Right cardiac atrium (tissue), 5 donors: Measurements from ENCODE around the gene SLC8A1. TPM values are rescaled to one million over a fixed set of nuclear protein-coding genes. Genes with fewer than 3 reads are reported as not detected.

ENCODE experiments used
- ATAC-seq, 2 donors: fragments of 200-7000 bp; cut with Tn5 transposase; one replicate each; pipeline versions ENCODE4 v1.8.0 to v1.9.1; 2020; ENCODE audit warnings: moderate library complexity in 2 of 2, mild to moderate bottlenecking in 1 of 2
- DNase-seq, 3 donors: peaks; one replicate each; pipeline ENCODE4 v3.0.0-alpha.2; 2020
- H3K27ac ChIP-seq: one replicate; pipeline ENCODE4 v1.5.1; 2013; ENCODE audit warnings: mild to moderate bottlenecking, low read length, control low read depth, moderate library complexity
- H3K27me3 ChIP-seq: one replicate; pipeline ENCODE4 v1.6.1; 2013; ENCODE audit not compliant: control insufficient read depth, insufficient read depth
- H3K4me1 ChIP-seq: one replicate; pipeline ENCODE4 v1.6.1; 2013; ENCODE audit warnings: low read length; ENCODE audit not compliant: control insufficient read depth, insufficient read depth
- H3K4me3 ChIP-seq: one replicate; pipeline ENCODE4 v1.5.1; 2013; ENCODE audit warnings: low read length, control low read depth
- H3K9me3 ChIP-seq: one replicate; pipeline ENCODE4 v1.6.1; 2013; ENCODE audit warnings: low read length; ENCODE audit not compliant: control insufficient read depth
- WGBS: extraction: QIAGEN DNeasy Blood & Tissue Kit; methylation state at CpG from one replicate; pipeline ENCODE4 v1.1.7; 2013; 5-methylcytosine and 5-hydroxymethylcytosine counted together
- intact Hi-C, 4 donors: fragments of 100-400 bp; cut with DNase I; formaldehyde crosslinking; loops; one replicate each; pipeline versions ENCODE4 v1.11.0 to v1.14.0; 2022 to 2023
- polyA plus RNA-seq: library from polyadenylated mRNA; stranded (reverse); fragments of 200-250 nt; gene quantifications from one replicate; pipeline ENCODE4 v1.2.3, GENCODE V29; 2013
- total RNA-seq, 4 donors: library from RNA; stranded (reverse); fragmentation: NEBNext Ultra II Directional; extraction: Animal tissue kit (Norgen Biotek cat#: 25700); gene quantifications; one replicate each; pipeline ENCODE4 v1.2.1, GENCODE V29; 2021
- donor health status: healthy with polysubstance abuse.
- donor health status: DM: no; HTN: yes; CAD: no.
- donor health status: DM: no; HTN: no; CAD: no.
- donor health status: DM: no; HTN: yes; CAD: no; lungs with severe emphysema.
- donor health status: DM: yes; HTN: yes; CAD: no.

Gene SLC8A1
- total and polyA plus RNA-seq, 5 donors = 41.8 to 907 (median 790) TPM

DNA sequence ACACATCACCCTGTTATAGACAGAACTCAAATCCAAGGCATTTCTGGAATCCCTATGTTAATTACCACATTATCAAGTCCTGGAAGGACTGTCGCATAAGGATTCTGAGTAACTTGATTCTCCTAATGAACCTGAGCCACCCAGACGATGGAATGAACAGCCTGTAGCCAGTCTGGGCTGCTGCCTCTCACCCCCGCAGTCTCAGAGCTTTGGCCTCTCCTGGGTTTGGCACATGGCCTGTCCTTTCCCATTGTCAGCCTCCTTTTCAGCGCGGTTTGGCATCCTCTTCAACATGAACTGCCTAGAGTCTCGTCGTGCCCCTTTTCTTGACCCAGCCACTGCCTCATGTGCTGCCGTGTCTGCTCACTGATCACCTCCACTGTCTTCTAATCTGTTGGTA lies 147.6 kb downstream of the SLC8A1 start:
- no peaks in the 10 kb centered on the region for H3K27me3 ChIP-seq
- H3K4me1 ChIP-seq = peaks cover 3% of the 10 kb centered on the region
- peak; percentile 30 to 68 (median 61) for DNase-seq
- H3K9me3 ChIP-seq = no peaks in the 10 kb centered on the region
- intact Hi-C loops = no loop called here
- no peak overlapping the region for H3K4me3 ChIP-seq
- peak; percentile 62 to 67 for ATAC-seq
- no peak overlapping the region for H3K27ac ChIP-seq
- 50% methylated on average over 8 of the region's 8 CpGs for WGBS

DNA sequence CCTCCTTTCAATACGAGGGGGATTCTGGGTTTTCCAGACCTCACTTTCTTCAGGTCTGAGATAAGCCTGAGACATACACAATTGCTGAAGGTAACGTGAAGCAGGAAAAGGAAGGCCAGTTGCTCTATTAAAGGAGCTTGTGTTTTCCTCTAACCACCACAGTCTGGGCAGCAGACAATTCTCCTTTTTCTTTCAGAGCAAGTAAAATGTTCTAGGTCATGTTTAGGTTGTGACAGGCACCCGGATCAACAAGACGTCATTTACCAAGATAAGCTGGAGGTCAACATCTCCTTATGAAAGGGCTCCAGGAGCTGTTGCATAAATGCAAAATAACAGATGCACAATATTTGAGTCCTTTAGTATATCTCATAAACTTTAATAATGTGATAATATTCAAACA lies 148.1 kb downstream of the SLC8A1 start:
- Histone ChIP-seq H3K9me3 (no peaks in the 10 kb centered on the region), H3K4me1 (peaks cover 3% of the 10 kb centered on the region), H3K27ac (no peak overlapping the region), H3K4me3 (no peak overlapping the region), H3K27me3 (no peaks in the 10 kb centered on the region)
- 47% methylated on average over 4 of the region's 4 CpGs for WGBS
- no peak for DNase-seq
- ATAC-seq = peak; percentile 8 to 23
- intact Hi-C loops = no loop called here

GRCh38 chr2:40302751-40303325 lies 149.1 kb downstream of the SLC8A1 start:
- Histone ChIP-seq H3K4me1 (peaks cover 2% of the 10 kb centered on the region), H3K9me3 (no peaks in the 10 kb centered on the region), H3K27ac (no peak overlapping the region), H3K4me3 (no peak overlapping the region), H3K27me3 (no peaks in the 10 kb centered on the region)
- intact Hi-C loops = no loop called here
- ATAC-seq (no peak), DNase-seq (no peak)
- WGBS = 75% methylated on average over 2 of the region's 2 CpGs

DNA sequence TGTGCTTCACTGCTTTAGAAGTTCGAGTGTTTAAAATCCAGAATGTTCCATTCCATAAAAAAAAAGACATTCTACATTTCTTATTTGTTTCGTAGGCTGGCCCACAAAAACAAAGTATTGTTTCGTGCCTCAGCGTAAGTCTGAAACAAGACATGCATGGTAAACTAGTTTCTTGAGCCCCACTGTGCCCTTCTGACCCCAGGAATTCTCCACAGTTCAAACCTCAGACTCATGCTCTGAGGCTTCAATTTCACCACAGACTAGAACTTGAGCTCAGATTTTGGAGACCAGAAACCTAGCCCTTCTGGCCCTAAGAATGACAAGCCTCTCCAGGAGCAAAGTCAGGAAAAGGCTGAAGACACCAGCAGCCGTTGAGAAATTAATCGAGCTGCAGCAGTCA lies 151.5 kb downstream of the SLC8A1 start:
- H3K4me3 ChIP-seq = no peak overlapping the region
- WGBS = 80% methylated on average over 6 of the region's 6 CpGs
- ATAC-seq = no peak
- no peak for DNase-seq
- no peak overlapping the region for H3K27ac ChIP-seq
- intact Hi-C loops = no loop called here
- no peaks in the 10 kb centered on the region for H3K27me3 ChIP-seq
- H3K9me3 ChIP-seq = no peaks in the 10 kb centered on the region
- H3K4me1 ChIP-seq = no peaks in the 10 kb centered on the region

DNA sequence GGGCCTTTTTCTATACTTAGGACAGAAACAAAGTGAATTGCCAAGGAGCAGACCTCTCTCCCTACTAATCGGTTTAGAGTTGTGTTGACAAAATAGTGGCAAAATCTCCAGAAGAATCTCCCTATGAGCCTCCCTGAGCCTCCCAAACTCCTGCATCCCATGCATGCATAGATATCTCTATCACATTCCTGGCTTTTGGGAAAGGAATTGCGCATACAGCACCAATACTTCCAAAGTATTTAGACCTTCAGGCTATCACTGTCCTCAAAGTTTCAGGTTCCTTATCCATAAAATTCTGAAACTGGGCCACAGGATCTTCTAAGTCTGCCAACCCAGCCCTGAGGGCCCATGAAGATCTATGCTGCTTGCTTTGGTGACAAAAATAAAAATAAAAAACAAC lies 152.1 kb downstream of the SLC8A1 start:
- H3K4me3 ChIP-seq = no peak overlapping the region
- ATAC-seq = no peak
- no peak overlapping the region for H3K27ac ChIP-seq
- no peak for DNase-seq
- no peaks in the 10 kb centered on the region for H3K9me3 ChIP-seq
- H3K27me3 ChIP-seq = no peaks in the 10 kb centered on the region
- intact Hi-C loops = no loop called here
- H3K4me1 ChIP-seq = no peaks in the 10 kb centered on the region
- WGBS = 83% methylated on average over 2 of the region's 2 CpGs

GRCh38 chr2:40299173-40299572 lies 152.7 kb downstream of the SLC8A1 start:
- Histone ChIP-seq H3K27ac (no peak overlapping the region), H3K9me3 (no peaks in the 10 kb centered on the region), H3K27me3 (no peaks in the 10 kb centered on the region), H3K4me3 (no peak overlapping the region), H3K4me1 (no peaks in the 10 kb centered on the region)
- DNase-seq = no peak
- ATAC-seq = no peak
- 52% methylated on average over 1 of the region's 1 CpG for WGBS
- intact Hi-C loops = no loop called here

DNA sequence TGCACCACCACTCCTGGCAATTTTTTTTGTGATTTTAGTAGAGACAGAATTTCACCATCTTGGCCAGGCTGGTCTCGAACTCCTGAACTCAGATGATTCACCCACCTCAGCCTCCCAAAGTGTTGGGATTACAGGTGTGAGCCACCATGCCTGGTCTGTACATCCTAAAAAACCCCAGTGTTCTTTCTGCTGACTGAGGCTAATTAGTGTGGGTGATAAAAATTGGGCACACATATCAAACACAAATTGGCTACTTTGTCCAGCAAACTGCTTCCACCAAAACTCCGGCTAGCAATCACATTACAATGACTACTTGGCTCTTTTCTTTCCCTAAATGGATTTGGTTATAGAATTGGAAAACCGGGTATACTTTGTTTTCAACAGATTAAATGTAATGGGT lies 153.9 kb downstream of the SLC8A1 start:
- Histone ChIP-seq H3K27ac (no peak overlapping the region), H3K4me1 (no peaks in the 10 kb centered on the region), H3K9me3 (no peaks in the 10 kb centered on the region), H3K27me3 (no peaks in the 10 kb centered on the region), H3K4me3 (no peak overlapping the region)
- WGBS = 93% methylated on average over 3 of the region's 3 CpGs
- intact Hi-C loops = no loop called here
- DNase-seq = no peak
- ATAC-seq = no peak

DNA sequence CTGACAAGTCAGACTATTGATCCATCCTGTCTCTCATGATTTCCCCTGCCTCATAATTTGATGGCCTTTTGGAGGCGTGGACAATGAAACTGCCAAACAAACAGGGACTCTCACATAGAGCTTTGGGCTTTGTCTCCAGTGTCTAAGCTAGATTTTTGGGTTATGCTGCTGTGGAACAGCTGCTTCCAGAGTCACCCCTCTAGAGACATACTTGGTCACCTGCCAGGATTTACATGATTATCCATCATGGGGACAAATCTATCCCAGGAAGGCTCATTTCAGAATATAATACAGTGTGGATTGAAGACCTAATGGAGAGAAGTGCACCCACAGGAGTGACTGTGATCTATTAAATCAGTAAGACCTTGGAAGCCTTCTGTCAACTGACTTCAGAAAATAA lies 159.6 kb downstream of the SLC8A1 start:
- H3K27ac ChIP-seq = no peak overlapping the region
- intact Hi-C loops = no loop called here
- H3K27me3 ChIP-seq = no peaks in the 10 kb centered on the region
- H3K4me3 ChIP-seq = no peak overlapping the region
- no peaks in the 10 kb centered on the region for H3K9me3 ChIP-seq
- 93% methylated on average over 1 of the region's 1 CpG for WGBS
- no peak for DNase-seq
- H3K4me1 ChIP-seq = no peaks in the 10 kb centered on the region
- no peak for ATAC-seq

GRCh38 chr2:40289771-40290404 lies 162.0 kb downstream of the SLC8A1 start:
- DNase-seq (no peak), ATAC-seq (no peak)
- H3K4me3 ChIP-seq = no peak overlapping the region
- H3K27me3 ChIP-seq = no peaks in the 10 kb centered on the region
- H3K9me3 ChIP-seq = no peaks in the 10 kb centered on the region
- no peak overlapping the region for H3K27ac ChIP-seq
- H3K4me1 ChIP-seq = no peaks in the 10 kb centered on the region
- intact Hi-C loops = no loop called here
- 84% methylated on average over 7 of the region's 7 CpGs for WGBS

DNA sequence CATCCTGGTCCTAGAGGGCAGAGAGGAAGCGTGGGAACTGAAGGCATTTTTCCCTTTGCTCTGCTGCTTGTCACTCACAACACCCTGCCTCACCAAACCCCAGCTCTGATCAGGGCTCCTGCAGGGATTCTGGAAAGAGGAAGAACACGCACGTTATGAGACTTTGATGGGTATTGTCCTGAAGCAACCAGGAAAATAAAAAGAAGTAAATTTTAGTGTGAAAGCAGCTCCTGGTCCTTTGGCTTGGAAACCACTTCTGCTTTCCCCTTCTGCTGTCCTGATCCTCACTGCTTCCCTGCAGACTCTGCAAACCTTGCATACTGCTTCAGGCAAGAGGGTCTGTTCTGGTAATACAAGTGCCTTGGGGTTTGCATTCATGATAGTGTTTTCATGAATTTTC lies 164.1 kb downstream of the SLC8A1 start:
- Histone ChIP-seq H3K4me1 (no peaks in the 10 kb centered on the region), H3K9me3 (no peaks in the 10 kb centered on the region), H3K27me3 (no peaks in the 10 kb centered on the region), H3K27ac (no peak overlapping the region), H3K4me3 (no peak overlapping the region)
- whole genome bisulfite sequencing = 47% methylated on average over 3 of the region's 3 CpGs
- DNase-seq (no peak), ATAC-seq (no peak)
- intact Hi-C loops = no loop called here

GRCh38 chr2:40287195-40287594 lies 164.7 kb downstream of the SLC8A1 start:
- intact Hi-C loops = no loop called here
- DNase-seq (no peak), ATAC-seq (no peak)
- 53% methylated on average over 2 of the region's 2 CpGs for WGBS
- H3K9me3 ChIP-seq = no peaks in the 10 kb centered on the region
- no peak overlapping the region for H3K27ac ChIP-seq
- H3K4me1 ChIP-seq = no peaks in the 10 kb centered on the region
- H3K4me3 ChIP-seq = no peak overlapping the region
- H3K27me3 ChIP-seq = no peaks in the 10 kb centered on the region

DNA sequence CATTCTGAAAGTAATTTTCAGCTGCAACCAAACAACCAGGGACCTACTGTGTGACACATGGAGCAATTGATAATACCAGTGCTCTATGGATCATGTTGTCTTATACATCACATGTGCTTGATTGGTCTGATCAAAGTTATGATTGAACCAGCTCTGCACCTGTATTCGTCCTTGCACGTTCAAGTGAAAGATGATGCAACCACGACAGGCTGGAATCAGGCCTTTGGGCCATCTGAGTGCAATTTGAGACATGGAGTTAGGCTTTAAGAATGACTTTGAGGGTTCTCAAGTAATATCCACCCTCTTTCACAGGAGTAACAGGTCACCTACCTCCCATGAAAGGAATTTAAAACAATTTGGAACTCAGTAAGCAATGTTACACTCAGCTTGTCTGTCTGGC lies 165.2 kb downstream of the SLC8A1 start:
- DNase-seq = no peak
- 74% methylated on average over 3 of the region's 3 CpGs for WGBS
- intact Hi-C loops = no loop called here
- H3K9me3 ChIP-seq = no peaks in the 10 kb centered on the region
- no peak overlapping the region for H3K4me3 ChIP-seq
- ATAC-seq = no peak
- H3K27me3 ChIP-seq = no peaks in the 10 kb centered on the region
- H3K27ac ChIP-seq = no peak overlapping the region
- no peaks in the 10 kb centered on the region for H3K4me1 ChIP-seq
